Inferior parietal cortex (tissue), 1 donor: ENCODE data around the gene APLP1.
A peak's percentile ranks its signal among the peaks of the same experiment; 100 is the strongest.
"Not testable (repeated sequence)": the region's sequence is repeated elsewhere in the genome, so short reads cannot be mapped to it uniquely, and the experiment has no call there.

ENCODE experiments used
- DNase-seq: peaks from one replicate; pipeline ENCODE4 v3.0.0-alpha.2; 2016; ENCODE audit errors: extremely low spot score

Gene APLP1

DNA sequence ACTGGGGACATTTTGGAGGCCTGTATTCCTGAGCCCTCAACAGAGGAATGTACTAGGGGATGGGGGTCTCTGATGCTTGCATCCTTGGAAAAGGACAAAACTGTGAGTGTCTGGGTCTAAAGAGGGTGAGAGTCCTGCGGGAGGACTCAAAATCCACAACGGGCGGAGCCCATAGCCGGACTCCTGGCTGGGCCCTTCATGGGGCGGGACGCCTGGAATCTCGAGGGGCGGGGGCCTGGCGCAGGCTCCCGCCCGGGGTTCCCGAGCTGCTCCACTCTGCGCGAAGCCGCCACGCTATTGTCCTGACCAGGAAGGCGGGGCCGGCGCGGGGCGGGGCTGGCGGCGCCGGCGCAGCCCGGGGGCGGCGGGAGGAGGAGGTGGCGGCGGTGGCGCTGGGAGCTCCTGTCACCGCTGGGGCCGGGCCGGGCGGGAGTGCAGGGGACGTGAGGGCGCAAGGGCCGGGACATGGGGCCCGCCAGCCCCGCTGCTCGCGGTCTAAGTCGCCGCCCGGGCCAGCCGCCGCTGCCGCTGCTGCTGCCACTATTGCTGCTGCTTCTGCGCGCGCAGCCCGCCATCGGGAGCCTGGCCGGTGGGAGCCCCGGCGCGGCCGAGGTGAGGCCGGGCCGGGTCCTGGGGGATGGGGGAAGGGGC lies at the start of gene APLP1:
APLP1 (plus strand) TSS at position 403 of the 651 bp plus-strand sequence; CDS start at position 466, 63 bp downstream.
- DNase-seq: peak; percentile 77

DNA sequence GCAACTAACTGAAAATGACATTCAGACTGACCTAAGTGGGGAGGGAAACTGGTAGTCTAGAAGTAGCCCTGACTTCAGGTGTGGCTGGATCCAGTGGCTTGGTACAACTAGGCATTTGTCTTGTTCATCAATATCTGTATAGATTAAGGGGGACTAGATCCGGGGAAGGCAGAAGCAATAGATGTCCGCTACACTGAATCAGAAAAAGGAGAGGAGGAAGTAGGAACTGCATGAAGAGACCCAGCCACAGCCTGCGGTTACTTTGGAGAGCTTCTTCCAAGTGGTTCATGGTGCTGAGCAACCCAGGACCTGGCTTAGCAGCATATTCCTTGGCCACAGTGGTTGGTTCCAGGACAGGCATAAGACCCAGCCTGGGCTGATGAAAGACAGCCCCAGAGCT lies 45.8 kb upstream of the APLP1 start:
- DNase-seq: no peak

DNA sequence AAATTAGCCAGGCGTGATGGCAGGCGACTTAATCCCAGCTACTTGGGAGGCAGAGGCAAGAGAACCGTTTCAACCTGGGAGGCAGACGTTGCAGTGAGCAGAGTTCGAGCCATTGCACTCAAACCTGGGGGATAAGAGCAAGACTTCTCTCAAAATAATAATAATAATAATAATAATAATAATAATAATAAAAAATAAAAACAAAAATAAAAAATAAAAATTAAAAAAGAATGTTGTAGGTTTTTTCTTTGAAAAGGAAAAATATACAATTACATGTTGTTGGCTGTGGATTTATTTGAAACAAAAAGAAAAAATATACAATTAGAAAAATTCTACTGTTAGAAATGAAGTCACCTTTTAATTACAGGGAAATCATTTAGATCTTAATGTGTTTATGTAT lies 44.2 kb upstream of the APLP1 start:
- no peak for DNase-seq

DNA sequence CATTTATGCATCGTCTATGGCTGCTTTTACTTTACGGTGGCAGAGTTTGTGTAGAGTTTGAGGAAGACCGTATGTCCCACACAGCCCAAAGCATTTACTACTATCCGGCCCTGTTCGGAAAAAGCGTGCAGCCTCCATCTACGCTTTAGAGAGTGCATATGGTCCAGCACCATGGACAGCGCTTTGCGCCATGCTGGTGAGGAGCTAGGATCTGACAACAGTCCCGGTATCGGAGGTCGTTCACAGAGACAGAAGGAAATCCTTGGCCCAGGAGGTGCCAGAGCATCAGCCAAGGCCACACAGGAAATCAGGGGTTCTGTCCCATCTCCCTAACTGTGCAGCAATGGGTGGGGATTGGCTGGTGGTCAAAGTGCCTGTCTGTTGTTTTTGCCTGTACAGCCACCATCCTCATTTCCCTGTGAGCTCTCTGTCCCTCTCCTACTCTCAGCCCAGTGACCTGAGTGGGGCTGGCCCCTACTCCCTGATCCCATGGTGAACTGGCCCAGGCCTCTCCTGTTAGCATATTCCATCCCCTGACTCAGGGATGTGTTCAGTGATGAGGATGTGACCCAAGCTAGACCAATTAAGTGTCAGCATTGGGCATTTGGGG lies 39.6 kb upstream of the APLP1 start:
- peak; percentile 39 for DNase-seq

DNA sequence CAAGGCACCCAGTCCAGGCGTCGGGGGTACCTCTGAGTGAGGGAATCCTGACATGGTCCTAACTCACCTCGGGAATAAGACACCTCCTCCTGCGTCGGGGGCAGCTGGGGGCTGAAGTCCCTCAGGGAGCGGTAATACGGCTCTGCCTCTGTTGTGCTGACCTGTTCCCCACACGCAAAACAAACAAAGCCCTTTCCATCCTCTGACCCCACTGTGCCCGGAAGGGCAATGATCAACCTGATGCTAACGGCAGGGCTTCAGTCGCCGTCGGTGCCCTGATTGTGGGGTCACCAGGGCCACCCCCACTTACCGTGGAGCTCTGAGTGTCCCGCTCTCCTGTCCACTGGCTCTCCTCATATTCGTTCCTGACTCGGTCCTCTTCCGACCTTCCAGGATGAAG lies 37.4 kb upstream of the APLP1 start:
- no peak for DNase-seq

DNA sequence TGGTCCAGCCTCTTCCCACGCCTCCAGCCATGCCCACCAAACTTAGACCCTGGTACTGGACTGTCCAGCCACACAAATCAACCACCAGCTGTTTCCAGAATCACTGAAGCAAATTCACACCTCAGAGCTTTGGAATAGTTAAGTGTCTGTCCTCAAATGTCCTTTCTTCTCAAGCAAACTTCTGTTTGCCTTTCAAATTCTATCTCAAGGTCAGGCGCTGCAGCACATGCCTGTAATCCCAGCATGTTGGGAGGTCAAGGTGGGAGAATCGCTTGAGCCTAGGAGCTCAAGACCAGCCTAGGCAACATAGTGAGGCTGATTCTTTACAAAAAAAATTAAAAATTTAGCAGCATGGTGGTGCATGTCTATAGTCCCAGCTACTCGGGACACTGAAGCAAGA lies 36.3 kb upstream of the APLP1 start:
- DNase-seq: no peak

DNA sequence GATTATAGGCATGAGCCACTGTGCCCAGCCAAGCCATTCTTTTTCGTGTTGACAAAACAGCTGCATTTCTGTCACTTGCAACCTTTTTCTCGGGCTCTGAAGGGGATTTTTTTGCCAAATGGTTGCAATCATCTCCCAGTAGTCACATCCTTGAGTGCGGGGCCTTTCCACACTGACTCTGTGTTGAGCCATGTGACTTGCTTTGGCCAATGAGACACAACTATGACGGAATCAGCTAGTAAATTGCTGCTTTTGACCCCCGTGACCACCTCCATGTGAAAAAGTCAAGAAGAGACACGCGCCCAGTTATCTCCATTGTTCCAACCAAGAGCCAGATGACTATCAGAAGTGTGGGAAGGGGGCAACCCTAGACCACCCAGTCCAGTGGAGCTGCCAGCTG lies 34.4 kb upstream of the APLP1 start:
- DNase-seq: no peak

DNA sequence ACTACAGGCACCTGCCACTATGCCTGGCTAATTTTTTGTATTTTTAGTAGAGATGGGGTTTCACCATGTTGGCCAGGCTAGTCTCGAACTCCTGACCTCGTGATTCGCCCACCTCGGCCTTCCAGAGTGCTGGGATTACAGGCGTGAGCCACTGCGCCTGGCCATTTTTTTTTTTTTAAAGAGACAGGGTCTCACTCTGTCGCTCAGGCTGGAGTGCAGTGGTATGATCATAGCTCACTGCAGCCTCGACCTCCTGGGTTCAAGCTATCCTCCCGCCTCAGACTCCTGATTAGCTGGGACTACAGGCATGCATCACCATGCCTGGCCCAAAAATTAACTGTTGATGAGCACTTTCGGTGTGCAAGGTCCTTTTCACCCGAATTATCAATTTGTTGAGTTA lies 32.3 kb upstream of the APLP1 start:
- DNase-seq: not testable (repeated sequence)

DNA sequence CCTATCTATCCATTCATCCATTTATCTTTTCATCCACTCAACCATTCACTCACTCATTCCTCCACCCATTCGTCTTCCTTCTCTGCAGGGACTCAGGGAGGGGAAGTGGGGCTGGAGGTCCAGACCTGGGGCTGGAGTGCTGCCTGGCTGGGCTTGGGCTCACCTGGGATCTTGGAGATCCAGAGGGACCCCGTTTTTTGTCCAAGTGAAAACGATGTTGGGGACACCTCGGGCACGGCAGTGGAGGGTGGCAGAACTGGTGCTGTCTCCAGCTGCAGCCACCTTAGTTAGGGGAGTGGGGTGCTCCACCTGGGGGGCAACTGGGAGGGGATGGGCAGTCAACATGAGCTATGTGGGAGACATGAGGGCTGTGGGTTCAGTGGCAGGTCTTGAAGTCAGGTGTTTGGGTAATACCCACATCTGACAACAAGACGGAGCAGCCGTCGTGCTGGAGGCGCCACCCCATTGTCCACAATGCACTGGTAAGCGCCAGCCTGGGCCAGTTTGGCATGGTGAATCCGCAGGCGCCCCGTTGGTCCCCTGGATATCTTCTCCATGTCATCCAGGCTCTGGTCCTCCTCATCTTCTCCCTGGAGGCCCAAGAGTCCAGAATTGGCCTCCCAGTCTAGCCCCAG lies 26.3 kb upstream of the APLP1 start:
- DNase-seq: no peak

DNA sequence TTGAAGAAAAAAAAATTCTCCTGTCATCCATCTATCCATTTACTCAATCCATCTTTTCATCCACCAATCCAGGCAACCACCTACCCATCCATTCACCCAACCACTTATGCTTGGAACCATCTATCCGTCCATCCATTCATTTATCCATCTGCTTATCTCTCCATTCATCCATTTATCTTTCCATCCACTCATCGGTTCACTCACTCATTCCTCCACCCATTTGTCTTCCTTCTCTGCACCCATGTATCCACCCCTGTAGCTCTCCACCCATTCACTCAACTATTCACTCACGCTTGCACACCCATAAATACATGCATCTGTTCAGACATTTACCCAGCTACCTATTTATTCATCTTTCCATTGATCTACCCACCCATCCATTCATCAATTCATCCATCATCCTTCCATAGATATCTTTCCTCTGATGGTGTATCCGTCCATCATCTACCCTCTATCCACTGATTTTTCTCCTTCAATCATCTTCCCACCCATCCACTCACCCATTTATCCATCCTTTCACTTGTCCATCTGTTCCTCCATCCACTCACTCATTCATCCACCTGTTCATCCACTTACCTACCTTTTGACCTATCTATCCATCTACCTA lies 25.6 kb upstream of the APLP1 start:
- DNase-seq: no peak

DNA sequence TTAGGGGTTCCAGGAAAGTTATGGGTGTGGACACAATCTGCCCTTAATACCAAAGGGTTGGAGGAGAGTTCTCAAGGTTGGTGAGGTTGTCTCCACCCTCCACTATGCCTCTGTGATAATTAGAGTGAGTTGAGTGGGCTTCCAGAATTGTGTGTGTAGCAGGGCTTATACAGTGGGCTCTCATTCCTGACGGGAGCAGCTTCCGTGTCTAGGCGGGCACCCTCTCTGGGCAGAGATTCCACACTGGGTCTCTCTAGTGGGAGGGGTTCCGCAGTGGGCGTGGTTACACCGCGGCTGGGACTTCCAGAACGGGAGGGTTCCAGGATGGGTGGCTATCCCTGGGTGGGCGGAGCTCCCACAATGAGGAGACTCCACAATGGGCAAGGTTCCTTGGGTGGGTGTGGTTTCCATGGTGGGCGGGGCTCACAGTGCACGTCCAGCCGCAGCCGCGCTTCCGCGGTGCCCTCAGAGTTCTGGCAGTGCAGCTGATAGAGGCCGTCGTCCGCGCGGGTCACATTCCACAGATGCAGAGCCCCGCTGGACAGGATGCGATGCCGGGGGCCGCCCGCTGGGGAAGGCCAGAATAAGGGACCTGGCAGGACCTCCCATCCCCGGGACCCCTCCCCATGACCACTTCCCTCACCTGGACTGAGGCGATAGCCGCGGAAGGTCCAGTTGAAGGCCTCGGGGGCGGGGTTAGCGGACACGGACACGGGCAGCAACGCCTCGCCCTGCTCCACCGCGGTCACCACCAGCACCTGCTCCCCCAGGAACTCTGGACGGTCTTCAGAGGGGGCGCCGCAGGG lies 24.5 kb upstream of the APLP1 start:
- DNase-seq: no peak

DNA sequence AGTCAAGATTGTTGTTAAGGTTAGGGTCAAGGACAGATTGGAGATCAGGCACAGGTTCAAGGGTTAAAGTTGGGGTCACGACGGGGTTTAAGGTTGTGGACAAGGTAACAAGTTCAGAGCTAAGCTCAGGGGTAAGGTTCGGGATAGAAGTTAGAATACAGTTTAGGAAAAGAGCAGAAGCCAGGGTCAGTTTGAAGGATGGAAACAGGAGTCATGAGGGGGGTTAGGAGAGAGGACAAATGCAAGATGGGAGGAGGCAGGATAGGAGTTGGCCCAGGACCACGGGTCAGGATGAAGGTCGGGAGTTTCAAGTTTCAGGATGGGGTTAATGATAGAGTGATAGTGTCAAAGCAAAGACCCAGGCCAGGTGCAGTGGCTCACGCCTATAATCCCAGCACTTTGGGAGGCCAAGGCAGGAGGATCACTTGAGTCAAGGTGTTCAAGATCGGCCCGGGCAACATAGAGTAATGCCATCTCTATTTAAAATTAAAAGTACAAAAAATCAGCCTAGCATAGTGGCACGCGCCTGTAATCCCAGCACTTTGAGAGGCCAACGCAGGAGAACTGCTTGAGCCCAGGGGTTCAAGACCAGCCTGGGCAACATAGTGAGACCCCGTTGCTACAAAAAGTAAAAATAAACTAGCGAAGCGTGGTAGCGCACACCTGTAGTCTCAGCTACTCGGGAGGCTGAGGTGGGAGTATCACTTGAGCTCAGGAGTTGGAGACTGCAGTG lies 23.7 kb upstream of the APLP1 start:
- DNase-seq: no peak

DNA sequence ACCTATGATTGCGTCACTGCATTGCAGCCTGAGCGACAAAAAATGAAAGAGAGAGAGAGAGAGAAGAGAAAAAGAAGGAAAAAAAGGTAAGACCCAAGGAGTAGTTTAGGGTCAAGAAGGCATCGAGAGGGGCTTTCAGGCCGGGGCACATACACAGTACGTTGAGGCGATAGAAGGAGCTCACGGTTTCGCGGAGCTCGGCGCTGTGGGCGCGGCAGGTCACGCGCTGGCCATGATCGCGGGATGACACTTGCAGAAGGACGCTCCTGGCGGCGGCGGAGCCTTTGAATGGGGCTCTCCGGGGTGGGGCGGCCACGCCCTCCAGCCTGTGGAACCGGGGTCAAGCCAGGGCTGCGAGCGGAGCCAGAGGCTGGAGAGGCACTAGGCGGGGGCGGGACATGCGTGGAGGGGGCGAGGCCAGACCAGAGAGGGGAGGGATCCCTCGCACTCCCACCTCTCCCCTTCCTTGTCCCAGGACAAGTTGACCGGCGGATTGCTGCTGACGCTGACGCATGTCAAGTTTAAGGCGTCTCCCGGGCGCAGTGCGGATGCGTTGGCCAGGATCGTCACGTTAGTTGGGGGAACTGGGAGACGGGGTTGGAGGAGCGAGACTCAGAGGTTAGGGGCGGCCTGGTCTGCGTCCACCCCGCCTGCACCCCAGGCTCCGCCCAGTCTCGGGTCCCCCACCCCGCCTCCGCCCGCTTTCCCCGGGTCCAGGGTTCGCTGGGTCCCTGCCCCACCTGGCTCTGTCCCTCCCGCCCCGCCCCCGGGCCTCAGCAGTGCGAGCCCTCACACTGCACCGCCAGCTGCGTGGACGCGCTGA lies 22.9 kb upstream of the APLP1 start:
- DNase-seq: no peak

DNA sequence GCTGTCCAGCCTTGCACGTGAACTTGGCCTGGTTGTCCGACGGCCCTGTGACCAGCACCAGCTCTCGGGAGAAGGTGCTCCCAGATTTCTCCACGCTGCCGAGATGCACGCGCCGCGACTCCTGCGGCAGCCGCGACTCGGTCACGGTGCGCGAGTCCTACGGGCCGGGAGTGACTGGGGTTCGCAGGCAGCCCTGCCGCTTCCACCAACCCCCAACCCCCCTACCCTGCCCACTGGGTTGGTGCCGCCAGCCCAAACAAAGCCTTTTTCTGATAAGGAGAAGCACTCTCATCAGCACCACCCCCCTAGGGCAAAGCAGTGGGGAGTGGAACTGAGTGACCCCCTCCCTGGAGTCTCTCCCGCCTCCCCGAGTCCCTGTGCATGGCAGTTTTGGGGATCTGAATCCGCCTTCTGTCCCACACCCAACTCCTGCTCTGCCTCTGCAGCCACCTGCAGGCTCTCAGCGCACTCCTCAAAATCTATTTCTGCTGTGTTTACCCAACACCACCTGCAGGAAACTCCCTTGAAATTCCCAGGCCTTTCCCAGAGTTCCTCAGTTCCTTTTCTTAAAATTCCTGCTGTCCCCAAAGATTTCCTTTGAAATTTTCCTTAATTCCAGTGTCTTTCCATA lies 22.2 kb upstream of the APLP1 start:
- DNase-seq: no peak

DNA sequence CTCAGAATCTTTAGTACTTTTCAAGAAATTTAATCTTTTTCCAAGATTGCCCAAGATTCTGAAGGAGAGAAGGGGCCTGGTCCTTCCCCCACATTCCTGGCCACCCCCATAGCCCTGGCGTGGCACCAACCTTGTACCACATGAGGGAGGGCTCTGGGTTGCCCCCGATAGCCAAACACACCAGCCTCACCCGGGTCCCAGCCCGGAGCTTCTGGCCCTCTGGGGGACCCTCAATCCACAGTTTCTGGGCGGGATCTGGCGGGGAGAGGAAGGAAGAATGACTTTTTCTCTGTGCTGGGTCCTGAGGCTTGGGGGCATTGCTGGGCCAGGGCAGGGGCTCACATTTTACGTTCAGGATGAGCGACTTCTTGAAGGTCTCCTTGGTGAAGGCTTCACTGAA lies 20.5 kb upstream of the APLP1 start:
- no peak for DNase-seq

DNA sequence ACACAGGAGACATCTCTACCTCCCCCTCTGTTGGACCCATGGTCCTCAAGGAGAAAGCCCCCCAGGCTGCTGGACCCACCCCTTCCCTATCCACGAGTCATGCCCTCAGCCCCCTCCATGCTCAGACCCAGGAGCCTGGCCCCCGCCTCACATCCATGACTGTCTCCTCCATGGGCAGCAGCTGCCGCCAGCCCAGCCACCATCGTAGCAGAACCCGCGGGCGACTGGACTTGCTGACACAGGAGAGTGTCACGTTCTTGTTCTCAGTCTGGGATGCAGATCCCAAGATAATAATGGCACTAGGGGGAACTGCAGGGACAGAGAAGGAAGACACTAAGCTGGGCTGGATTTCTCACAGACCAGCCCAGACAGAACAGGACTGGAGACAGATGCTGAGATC lies 19.9 kb upstream of the APLP1 start:
- DNase-seq: no peak

DNA sequence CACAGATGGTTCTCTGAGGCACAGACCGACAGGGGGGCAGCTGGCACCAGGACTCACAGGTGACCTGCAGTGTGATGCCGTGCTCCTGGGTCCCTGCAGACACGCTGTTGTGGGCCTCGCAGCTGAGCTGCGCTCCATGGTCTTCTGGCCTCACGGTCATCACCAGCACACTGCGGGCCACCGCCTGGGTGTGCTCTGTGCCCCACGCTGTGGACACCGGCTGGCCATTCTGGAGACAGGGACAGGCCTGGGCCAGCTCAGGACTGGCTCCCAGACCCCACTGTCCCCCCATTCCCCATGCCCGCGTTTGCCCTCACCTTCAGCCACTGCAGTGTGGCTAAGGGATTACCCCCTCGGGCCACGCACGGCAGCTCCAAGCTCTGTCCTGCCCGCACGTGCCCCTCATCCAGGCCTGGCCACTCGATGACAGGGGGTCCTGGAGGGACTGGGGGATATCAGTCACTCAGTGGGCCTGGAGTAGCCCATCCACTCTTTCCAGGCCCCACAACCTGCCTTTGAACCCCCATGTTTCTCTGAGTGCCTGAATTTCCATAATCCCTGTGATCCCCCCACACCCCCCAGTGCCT lies 19.4 kb upstream of the APLP1 start:
- DNase-seq: no peak

DNA sequence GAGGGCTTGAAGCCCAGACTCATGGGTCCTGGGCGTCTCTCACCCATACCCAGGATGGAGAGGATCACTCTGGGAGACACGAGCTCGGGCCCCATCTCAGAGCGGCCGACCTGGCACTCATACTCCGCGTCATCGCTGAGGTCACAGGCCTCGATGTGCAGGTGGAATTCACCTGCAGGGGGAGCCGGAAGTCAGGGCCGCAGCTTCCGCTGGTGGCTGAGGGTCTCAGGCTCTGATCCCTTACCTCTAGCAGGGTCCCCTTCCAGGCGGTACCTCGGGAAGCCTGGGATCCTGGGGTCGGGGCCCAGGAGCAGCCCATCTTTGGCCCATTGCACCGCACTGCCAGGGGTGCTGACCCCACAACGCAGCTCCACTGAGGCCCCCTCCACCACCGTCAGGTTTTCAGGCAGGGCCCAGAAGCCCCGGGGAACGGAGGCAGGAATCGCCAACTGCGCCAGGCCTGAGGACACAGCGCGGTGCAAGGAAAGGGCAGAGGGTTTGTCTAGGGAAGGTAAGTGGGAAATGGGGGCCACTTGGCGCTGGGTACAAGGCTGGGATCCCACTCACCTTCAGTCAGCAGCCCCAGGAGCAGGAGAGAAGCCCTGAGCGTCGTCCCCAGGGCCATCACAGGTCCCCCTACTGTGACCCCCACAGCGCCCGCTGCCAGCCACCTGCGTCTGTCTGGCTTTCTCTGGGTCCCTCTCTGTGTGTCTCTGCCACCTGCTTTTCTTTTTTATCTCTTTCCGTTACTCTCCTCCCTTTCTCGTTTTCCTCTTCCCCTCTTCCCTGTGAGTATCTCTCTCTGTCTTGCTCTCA lies 17.0 kb upstream of the APLP1 start:
- no peak for DNase-seq
